NCI-H82 treated with DMSO at 0.1 percent for 48 hours (cell line): Measurements from ENCODE around the gene MTHFSD.

Experiments used
- DNase-seq: peaks from one replicate; lab custom pipeline; 2025; ENCODE audit not compliant: unreplicated experiment; lab: John Stamatoyannopoulos, UW

Gene MTHFSD

GRCh38 chr16:86572041-86572521 is 17.0 kb upstream of the MTHFSD start:
- no peak for DNase-seq

DNA sequence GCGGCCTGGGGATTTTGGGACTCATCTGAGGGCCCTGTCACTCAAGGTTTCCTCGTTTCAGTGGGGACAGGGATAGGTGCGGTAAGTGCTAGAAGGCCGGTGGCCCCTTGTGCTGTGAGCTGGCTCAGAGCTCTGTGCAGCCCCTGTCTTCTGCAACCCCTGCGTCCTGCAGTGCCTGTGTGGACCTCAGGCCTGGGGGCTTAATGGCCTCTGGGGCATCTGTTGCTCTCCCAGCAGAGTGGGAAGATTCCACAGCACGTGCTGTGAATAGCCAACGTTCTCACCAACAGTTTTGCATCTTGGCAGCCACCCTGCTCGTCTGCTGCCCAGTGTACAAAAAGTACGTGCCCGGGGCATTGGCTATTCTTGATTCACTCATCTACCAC is 16.5 kb upstream of the MTHFSD start:
- no peak for DNase-seq

GRCh38 chr16:86570558-86571529 is 15.8 kb upstream of the MTHFSD start:
- DNase-seq: no peak

GRCh38 chr16:86569701-86570447 is 14.8 kb upstream of the MTHFSD start:
- no peak for DNase-seq

- no peak for DNase-seq
These were observed 13.9 kb upstream of the MTHFSD start for GRCh38 chr16:86568677-86569623.

- no peak for DNase-seq
These were observed 12.9 kb upstream of the MTHFSD start for GRCh38 chr16:86567701-86568581.

- DNase-seq: no peak
These were observed 12.1 kb upstream of the MTHFSD start for GRCh38 chr16:86566966-86567700.

DNA sequence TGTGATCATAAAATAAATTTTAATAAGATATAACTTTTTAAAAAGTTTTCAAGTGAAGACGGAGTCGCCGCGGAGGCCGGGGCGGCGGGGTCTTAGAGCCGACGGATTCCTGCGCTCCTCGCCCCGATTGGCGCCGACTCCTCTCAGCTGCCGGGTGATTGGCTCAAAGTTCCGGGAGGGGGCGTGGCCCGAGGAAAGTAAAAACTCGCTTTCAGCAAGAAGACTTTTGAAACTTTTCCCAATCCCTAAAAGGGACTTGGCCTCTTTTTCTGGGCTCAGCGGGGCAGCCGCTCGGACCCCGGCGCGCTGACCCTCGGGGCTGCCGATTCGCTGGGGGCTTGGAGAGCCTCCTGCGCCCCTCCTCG is 11.5 kb upstream of the MTHFSD start, which contains the start of gene FOXC2:
TSS of gene FOXC2 (plus strand) at position 229 of the 365 bp plus-strand sequence. CDS start 507 bp downstream, outside the sequence.
- no peak for DNase-seq

DNA sequence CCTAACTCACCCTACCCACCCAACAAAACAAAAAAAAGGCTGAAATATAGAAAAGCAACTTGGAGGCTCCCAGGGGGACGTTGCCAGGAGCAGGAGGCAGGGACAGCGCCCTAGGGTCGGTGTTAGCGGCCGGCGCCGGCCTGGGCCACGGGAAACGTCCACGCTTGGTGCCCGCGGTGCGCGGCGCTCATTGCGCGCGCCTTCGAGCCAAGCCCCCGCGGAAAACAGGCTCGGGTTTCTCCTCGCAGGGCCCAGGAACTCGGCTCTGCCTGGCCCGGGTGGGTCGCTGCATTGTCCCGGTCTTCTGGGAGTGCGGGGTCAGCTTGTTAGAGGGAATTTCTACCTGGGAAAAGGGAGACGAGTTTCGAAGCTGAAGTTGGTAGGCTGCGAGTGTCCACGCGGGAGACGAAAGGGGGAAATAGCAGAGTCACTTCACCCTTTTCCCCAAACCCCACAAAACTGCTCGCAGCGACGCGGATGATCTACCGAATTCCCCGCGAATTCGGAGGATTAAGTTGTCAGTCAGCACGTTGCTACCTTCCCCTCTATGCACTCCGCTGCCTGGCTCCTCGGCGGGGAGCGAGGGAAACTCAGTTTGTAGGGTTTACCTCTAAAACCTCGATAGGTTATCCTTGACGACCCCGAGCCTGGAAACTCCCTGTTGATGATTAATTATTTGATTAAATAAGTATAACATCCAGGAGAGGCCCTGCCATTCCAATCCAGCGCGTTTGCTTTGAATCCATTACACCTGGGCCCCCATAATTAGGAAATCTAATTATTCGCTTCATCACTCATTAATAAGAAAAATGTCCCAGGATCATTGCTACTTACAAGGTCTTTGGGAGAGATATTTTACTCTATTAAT is 10.8 kb upstream of the MTHFSD start:
- DNase-seq: no peak

DNA sequence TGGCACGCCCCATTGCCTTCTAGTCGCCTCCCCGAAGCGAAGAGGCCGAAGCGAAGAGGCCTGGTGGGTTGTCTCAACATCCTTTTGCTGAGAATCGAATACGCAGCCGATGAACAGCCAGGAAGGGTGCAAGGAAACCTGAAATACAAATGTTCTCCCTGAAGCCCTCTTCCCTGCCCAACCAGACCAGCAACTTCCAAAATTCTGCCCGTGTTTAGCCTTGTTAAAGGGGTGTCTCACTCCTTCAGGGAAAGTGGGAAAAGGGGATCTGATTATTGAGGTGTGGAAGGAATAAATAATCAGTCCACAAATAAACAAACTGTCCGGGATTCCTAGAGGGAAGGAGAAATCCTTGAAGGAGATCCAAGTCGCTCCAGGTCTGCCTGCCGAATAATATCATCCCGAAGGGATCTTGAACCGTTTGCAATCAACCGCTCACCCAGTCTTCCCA is 10.2 kb upstream of the MTHFSD start:
- no peak for DNase-seq

GRCh38 chr16:86563469-86564345 is 8.7 kb upstream of the MTHFSD start:
- DNase-seq: peak; percentile 33

DNA sequence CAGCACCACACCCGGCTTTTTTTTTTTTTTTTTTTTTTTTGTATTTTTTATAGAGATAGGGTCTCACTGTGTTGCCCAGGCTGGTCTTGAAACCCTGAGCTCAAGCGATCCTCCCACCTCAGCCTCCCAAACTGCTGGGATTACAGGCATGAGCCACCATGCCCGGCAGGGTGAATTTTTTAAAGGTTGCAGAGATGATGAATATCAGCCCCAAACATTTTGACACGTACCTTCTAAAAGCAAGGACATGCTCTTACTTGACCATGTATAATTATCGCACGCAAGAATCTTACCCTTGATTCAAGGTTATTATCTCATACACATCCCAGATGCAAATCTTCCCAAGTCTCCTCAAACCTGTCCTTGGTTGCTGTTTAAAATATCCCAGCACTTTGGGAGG is 7.3 kb upstream of the MTHFSD start:
- DNase-seq: no peak

DNA sequence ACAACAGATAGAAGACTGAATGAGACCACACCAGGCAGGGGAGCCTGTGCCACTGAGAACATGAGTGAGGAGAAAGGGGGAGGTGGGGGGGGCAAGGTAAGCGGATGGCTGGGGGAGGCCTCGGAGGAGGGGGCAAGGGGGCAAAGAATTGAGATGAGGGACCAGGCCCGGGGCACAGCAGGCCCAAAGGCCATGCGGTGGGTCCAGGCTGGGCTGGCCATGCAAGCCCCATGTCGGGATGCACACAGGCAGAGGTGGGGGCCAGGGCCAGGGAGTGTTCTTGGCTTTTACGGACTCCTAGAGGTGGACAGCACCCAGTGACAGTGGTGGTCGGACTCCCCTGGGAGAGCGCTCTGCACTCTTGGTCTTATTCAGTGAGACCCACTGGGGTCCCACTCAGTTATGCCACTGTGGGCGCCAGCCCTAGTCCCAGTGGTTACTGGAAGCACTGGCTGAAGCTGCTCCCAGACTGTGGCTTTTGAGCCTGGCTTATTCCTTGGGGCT is 4.8 kb upstream of the MTHFSD start:
- DNase-seq: no peak

DNA sequence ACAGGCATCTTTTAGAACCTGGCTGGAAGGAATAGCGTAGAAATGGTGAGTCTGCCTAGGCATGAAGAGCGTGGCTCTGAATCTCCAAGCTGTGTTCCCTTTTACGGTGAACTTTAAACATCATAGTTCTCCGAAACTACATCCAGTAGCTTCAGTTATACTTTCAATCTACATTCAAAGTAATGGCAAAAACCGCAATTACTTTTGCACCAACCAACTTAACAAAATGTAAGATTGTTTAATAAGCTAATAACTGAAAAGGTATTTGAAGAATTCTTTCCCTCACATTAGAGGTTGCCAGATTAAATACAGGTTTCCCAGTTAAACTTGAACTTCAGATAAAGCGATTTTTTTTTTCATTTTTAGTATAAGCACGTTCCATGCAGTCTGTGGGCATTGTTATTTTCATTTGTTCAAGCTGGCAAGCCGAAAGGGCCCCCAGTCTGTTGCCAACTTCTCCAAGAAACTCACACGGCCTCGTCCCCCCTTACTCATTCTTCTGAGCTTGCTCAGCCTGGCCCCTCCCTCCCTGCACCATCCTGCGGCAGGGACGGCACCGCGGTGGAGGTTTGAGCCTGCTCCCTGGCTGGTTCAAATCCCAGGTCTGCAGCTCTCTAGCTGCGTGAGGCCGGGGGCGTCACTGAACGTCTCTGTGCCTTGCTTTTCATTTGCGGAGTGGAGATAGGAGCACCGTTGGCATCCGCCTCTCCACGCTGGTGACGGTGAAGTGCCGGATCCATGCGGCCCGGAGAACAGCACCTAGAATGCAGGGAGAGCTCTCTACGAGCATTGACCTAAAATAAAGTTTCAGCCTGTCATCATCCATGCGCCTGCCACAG is 3.5 kb upstream of the MTHFSD start:
- no peak for DNase-seq

GRCh38 chr16:86557587-86557986 is 2.6 kb upstream of the MTHFSD start:
- no peak for DNase-seq

DNA sequence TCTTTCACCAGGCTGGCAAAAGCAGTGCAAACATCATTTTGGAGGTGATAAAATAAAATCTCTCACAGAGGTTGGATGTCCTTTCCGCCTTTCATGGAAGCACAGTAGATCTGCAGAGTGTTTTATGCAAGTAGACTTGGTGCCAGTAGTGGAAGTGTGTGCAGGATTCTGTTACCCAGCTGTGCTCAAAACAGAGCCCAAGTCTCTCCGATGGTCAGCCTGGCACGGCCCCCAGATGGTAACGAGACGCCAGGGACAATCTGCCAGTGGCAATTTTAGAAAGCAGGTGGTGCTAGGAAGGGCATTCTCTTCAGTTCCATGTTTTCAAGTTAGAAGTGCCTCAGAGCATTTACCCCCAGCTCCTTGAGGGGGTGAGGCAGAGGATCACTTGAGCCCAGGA is 1.5 kb upstream of the MTHFSD start:
- no peak for DNase-seq
